Ramos (cell line): Measurements from ENCODE around the gene MACROD2.

ENCODE experiments used
- in situ Hi-C: fragments of 300-500 bp; cut with MboI; formaldehyde crosslinking; loops from one replicate; pipeline ENCODE4 v1.14.3; 2022; ENCODE audit warnings: low sequenced_read_pairs; ENCODE audit not compliant: unreplicated experiment

MACROD2 gene

GRCh38 chr20:15582146-15582760 lies 1586.9 kb downstream of the MACROD2 start:
- in situ Hi-C loops: no loop called here

- in situ Hi-C loops: no loop called here
Observed at GRCh38 chr20:15584507-15584906, 1589.2 kb downstream of the MACROD2 start.

- in situ Hi-C loops: no loop called here
Observed at GRCh38 chr20:15593081-15593480, 1597.8 kb downstream of the MACROD2 start.

GRCh38 chr20:15594158-15594695 lies 1598.9 kb downstream of the MACROD2 start:
- in situ Hi-C loops: no loop called here

- in situ Hi-C loops: no loop called here
Observed at GRCh38 chr20:15596220-15596890, 1601.0 kb downstream of the MACROD2 start.

GRCh38 chr20:15597306-15597705 lies 1602.0 kb downstream of the MACROD2 start:
- in situ Hi-C loops: no loop called here

GRCh38 chr20:15599961-15600360 lies 1604.6 kb downstream of the MACROD2 start:
- in situ Hi-C loops: no loop called here

GRCh38 chr20:15600565-15600964 lies 1605.2 kb downstream of the MACROD2 start:
- in situ Hi-C loops: no loop called here

GRCh38 chr20:15603506-15603905 lies 1608.2 kb downstream of the MACROD2 start:
- in situ Hi-C loops: no loop called here

GRCh38 chr20:15603978-15604805 lies 1608.9 kb downstream of the MACROD2 start:
- in situ Hi-C loops: no loop called here

GRCh38 chr20:15609921-15610320 lies 1614.6 kb downstream of the MACROD2 start:
- in situ Hi-C loops: no loop called here

- in situ Hi-C loops: no loop called here
Observed at GRCh38 chr20:15610787-15611186, 1615.5 kb downstream of the MACROD2 start.

GRCh38 chr20:15611541-15611940 lies 1616.2 kb downstream of the MACROD2 start:
- in situ Hi-C loops: no loop called here

- in situ Hi-C loops: no loop called here
Observed at GRCh38 chr20:15612198-15612597, 1616.9 kb downstream of the MACROD2 start.

- in situ Hi-C loops: no loop called here
Observed at GRCh38 chr20:15612769-15613168, 1617.5 kb downstream of the MACROD2 start.

- in situ Hi-C loops: no loop called here
Observed at GRCh38 chr20:15613530-15613929, 1618.2 kb downstream of the MACROD2 start.

GRCh38 chr20:15616626-15617025 lies 1621.3 kb downstream of the MACROD2 start:
- in situ Hi-C loops: no loop called here

- in situ Hi-C loops: no loop called here
Observed at GRCh38 chr20:15618110-15618509, 1622.8 kb downstream of the MACROD2 start.

GRCh38 chr20:15618912-15619311 lies 1623.6 kb downstream of the MACROD2 start:
- in situ Hi-C loops: no loop called here

- in situ Hi-C loops: no loop called here
Observed at GRCh38 chr20:15619341-15619740, 1624.0 kb downstream of the MACROD2 start.

GRCh38 chr20:15619816-15620215 lies 1624.5 kb downstream of the MACROD2 start:
- in situ Hi-C loops: no loop called here
